ENCODE data around the gene LIN52. TPM values are rescaled to one million over a fixed set of nuclear protein-coding genes. Genes with fewer than 3 reads are reported as not detected.
"Not testable (repeated sequence)": the region's sequence is repeated elsewhere in the genome, so short reads cannot be mapped to it uniquely, and the experiment has no call there.

Gene LIN52
- total RNA-seq, 1 experiment from 2014 or later = 11.0 TPM

- H3K4me2 ChIP-seq (ENCODE audit: insufficient read depth, insufficient read length, low read length); H3K9ac ChIP-seq (ENCODE audit: extremely low read depth, insufficient read length, low read length); H3K27me3 Mint-ChIP-seq (ENCODE audit: low read depth); H3K4ac ChIP-seq (ENCODE audit: low read depth, low read length); H3K56ac ChIP-seq (ENCODE audit: insufficient read length, low read depth, low read length); H3K4me3 Mint-ChIP-seq; H3K23me2 ChIP-seq (ENCODE audit: insufficient read length, low read depth, low read length, poor library complexity, severe bottlenecking); H3K18ac ChIP-seq (ENCODE audit: insufficient read length, low read depth, low read length); H3K9me3 Mint-ChIP-seq; H3K4me1 ChIP-seq (ENCODE audit: insufficient read depth, low read length); DNase-seq; H4K91ac ChIP-seq (ENCODE audit: insufficient read length, low read depth, low read length); H3K27ac ChIP-seq (ENCODE audit: insufficient read length, low read depth, low read length); H2BK20ac ChIP-seq (ENCODE audit: low read depth, low read length, poor library complexity, severe bottlenecking); H3K79me2 ChIP-seq (ENCODE audit: insufficient read depth, low read length); H3K14ac ChIP-seq (ENCODE audit: insufficient read depth, low read length); H3K79me1 ChIP-seq (ENCODE audit: insufficient read depth, low read depth, low read length, poor library complexity, severe bottlenecking); H2AFZ ChIP-seq (ENCODE audit: low read length); H2BK120ac ChIP-seq (ENCODE audit: low read depth, low read length, poor library complexity, severe bottlenecking); H2BK5ac ChIP-seq (ENCODE audit: insufficient read length, low read length); H2BK12ac ChIP-seq (ENCODE audit: insufficient read length, low read depth, low read length); H2AK5ac ChIP-seq (ENCODE audit: insufficient read length, low read length); H3K23ac ChIP-seq (ENCODE audit: insufficient read length, low read depth, low read length); H4K20me1 ChIP-seq (ENCODE audit: control insufficient read depth, insufficient read depth, insufficient read length); H3K4me1 Mint-ChIP-seq; H4K5ac ChIP-seq (ENCODE audit: insufficient read length, low read depth, low read length); H4K8ac ChIP-seq (replicated peaks; ENCODE audit: insufficient read length, low read depth, low read length); H3T11ph ChIP-seq (ENCODE audit: low read length); H3K27ac Mint-ChIP-seq; H3K9me3 ChIP-seq (ENCODE audit: control insufficient read depth, low read depth, low read length); H2BK15ac ChIP-seq (ENCODE audit: low read depth, low read length); H3K27me3 ChIP-seq (ENCODE audit: insufficient read depth, low read length): not testable (repeated sequence)
- peaks cover 8 to 24% (median 15%) of the 10 kb centered on the region in 3 experiments; a peak in 6 of 7 replicates for H3K36me3 Mint-ChIP-seq (ENCODE audit: insufficient read depth in 1 of 3, low read depth in 3 of 3)
- TF ChIP-seq CTCF (conservative IDR thresholded peaks at IDR 0.05) = peak; percentile 66
- no CpG with 5 or more reads among the region's 13 CpGs for WGBS (ENCODE audit: extremely low coverage, insufficient read length, low lambda C conversion rate)
These were observed 26.9 kb downstream of the LIN52 start for GRCh38 chr14:74111395-74112216.

- not testable (repeated sequence) for H3K9me3 ChIP-seq (ENCODE audit: control insufficient read depth, low read depth, low read length); H2BK15ac ChIP-seq (ENCODE audit: low read depth, low read length); H2BK20ac ChIP-seq (ENCODE audit: low read depth, low read length, poor library complexity, severe bottlenecking); H3K14ac ChIP-seq (ENCODE audit: insufficient read depth, low read length); H3K9ac ChIP-seq (ENCODE audit: extremely low read depth, insufficient read length, low read length); H2BK12ac ChIP-seq (ENCODE audit: insufficient read length, low read depth, low read length); H3K18ac ChIP-seq (ENCODE audit: insufficient read length, low read depth, low read length); H3K4ac ChIP-seq (ENCODE audit: low read depth, low read length); H3K27me3 ChIP-seq (ENCODE audit: insufficient read depth, low read length); H3K27me3 Mint-ChIP-seq (ENCODE audit: low read depth); H3K23ac ChIP-seq (ENCODE audit: insufficient read length, low read depth, low read length); H2BK120ac ChIP-seq (ENCODE audit: low read depth, low read length, poor library complexity, severe bottlenecking); H3K4me1 ChIP-seq (ENCODE audit: insufficient read depth, low read length); H3K79me2 ChIP-seq (ENCODE audit: insufficient read depth, low read length); H4K8ac ChIP-seq (replicated peaks; ENCODE audit: insufficient read length, low read depth, low read length); H3K56ac ChIP-seq (ENCODE audit: insufficient read length, low read depth, low read length); H4K91ac ChIP-seq (ENCODE audit: insufficient read length, low read depth, low read length); H3K4me2 ChIP-seq (ENCODE audit: insufficient read depth, insufficient read length, low read length); H2AFZ ChIP-seq (ENCODE audit: low read length); H3K9me3 Mint-ChIP-seq; DNase-seq; H3K79me1 ChIP-seq (ENCODE audit: insufficient read depth, low read depth, low read length, poor library complexity, severe bottlenecking); H2AK5ac ChIP-seq (ENCODE audit: insufficient read length, low read length); H4K20me1 ChIP-seq (ENCODE audit: control insufficient read depth, insufficient read depth, insufficient read length); H3K27ac ChIP-seq (ENCODE audit: insufficient read length, low read depth, low read length); H3K27ac Mint-ChIP-seq; H3T11ph ChIP-seq (ENCODE audit: low read length); H4K5ac ChIP-seq (ENCODE audit: insufficient read length, low read depth, low read length); H2BK5ac ChIP-seq (ENCODE audit: insufficient read length, low read length); H3K4me1 Mint-ChIP-seq; H3K4me3 Mint-ChIP-seq; H3K23me2 ChIP-seq (ENCODE audit: insufficient read length, low read depth, low read length, poor library complexity, severe bottlenecking)
- peaks cover 4 to 20% (median 6%) of the 10 kb centered on the region in 3 experiments; a peak in 5 of 7 replicates for H3K36me3 Mint-ChIP-seq (ENCODE audit: insufficient read depth in 1 of 3, low read depth in 3 of 3)
- no CpG with 5 or more reads among the region's 5 CpGs for WGBS (ENCODE audit: extremely low coverage, insufficient read length, low lambda C conversion rate)
These were observed 40.7 kb downstream of the LIN52 start for GRCh38 chr14:74125487-74125886.

Data from H9 (cell line).